HCT116 (cell line): ENCODE measurements around the gene DACT3. TPM values are rescaled to one million over a fixed set of nuclear protein-coding genes. Genes with fewer than 3 reads are reported as not detected.

ENCODE experiments used
- ATAC-seq: fragments of 200-7000 bp; cut with Tn5 transposase; 2 replicates; pipeline ENCODE4 v1.9.1; 2020; ENCODE audit warnings: mild to moderate bottlenecking, moderate library complexity
- BruUV-seq: library from RNA; stranded (reverse); fragments of 400-500 nt; replicated peaks from 2 replicates; lab custom pipeline; 2021; lab: Mats Ljungman, UMichigan
- CTCF ChIA-PET: fragments of 300-600 bp; sonication (Branson Sonifier 250); formaldehyde crosslinking; loops from one replicate; lab custom pipeline; 2021; ENCODE audit warnings: antibody characterized with exemption; lab: Charles Lee
- POLR2A ChIA-PET: fragments of 300-600, 350-600 bp; sonication (Branson Sonifier 250); formaldehyde crosslinking; loops from one replicate; lab custom pipeline; 2021; ENCODE audit warnings: antibody characterized with exemption; lab: Charles Lee
- RAD21 ChIA-PET, 2 experiments: fragments of 300-600 bp; sonication (Branson Sonifier 250); formaldehyde crosslinking; loops; one replicate each; lab custom pipeline; 2023; ENCODE audit warnings: low total read pairs in 2 of 2; ENCODE audit not compliant: uncharacterized antibody in 2 of 2, unreplicated experiment in 2 of 2, low non-redundant PET in 1 of 2; lab: Charles Lee
- DNase-seq: peaks from one replicate; pipeline ENCODE4 v3.0.0-alpha.2; 2010; ENCODE audit warnings: low read depth, low spot score
- H2AFZ ChIP-seq: fragments of 200-600 bp; shearing (Covaris generic), sonication (generic); 2 replicates; pipeline ENCODE4 v1.6.1; 2017; ENCODE audit warnings: low read depth, mixed run types, mixed read lengths, antibody characterized with exemption, low read length; ENCODE audit not compliant: poor library complexity, severe bottlenecking
- H3K27ac ChIP-seq: 2 replicates; pipeline ENCODE4 v1.5.1; 2012; ENCODE audit warnings: low read depth, low read length
- H3K27me3 ChIP-seq: fragments of 200-600 bp; sonication (generic); 2 replicates; pipeline ENCODE4 v1.6.1; 2016; ENCODE audit warnings: mixed run types, low read length, mixed read lengths; ENCODE audit not compliant: insufficient read depth
- H3K36me3 ChIP-seq, 2 experiments: fragments of 200-500 bp in 1 of 2; fragments of 200-600 bp in 1 of 2; sonication (Bioruptor generic) in 1 of 2; sonication (generic) in 1 of 2; 2 replicates each; pipeline versions ENCODE4 v1.5.1 to v1.6.1; 2014 to 2016; ENCODE audit warnings: low read length in 2 of 2, inconsistent platforms in 1 of 2, mixed read lengths in 1 of 2, mixed run types in 1 of 2; ENCODE audit not compliant: insufficient read depth in 2 of 2, control insufficient read depth in 1 of 2
- H3K4me1 ChIP-seq, 2 experiments: fragments of 200-600 bp in 1 of 2; sonication (generic) in 1 of 2; 2 replicates each; pipeline versions ENCODE4 v1.5.1 to v1.6.1; 2012 to 2017; ENCODE audit warnings: low read length in 2 of 2, inconsistent platforms in 1 of 2, mild to moderate bottlenecking in 1 of 2, mixed read lengths in 1 of 2, mixed run types in 1 of 2, moderate library complexity in 1 of 2; ENCODE audit not compliant: insufficient read depth in 2 of 2, control insufficient read depth in 1 of 2
- H3K4me2 ChIP-seq: fragments of 200-600 bp; sonication (generic); 2 replicates; pipeline ENCODE4 v1.6.1; 2017; ENCODE audit warnings: mixed run types, low read length, mixed read lengths
- H3K4me3 ChIP-seq, 2 experiments: fragments of 200-600 bp in 1 of 2; sonication (generic) in 1 of 2; replicated peaks in 1 of 2; 2 replicates each; pipeline ENCODE4 v1.5.1; 2011 to 2016; ENCODE audit warnings: low read length in 2 of 2, control low read depth in 1 of 2, low read depth in 1 of 2, mild to moderate bottlenecking in 1 of 2, mixed read lengths in 1 of 2, mixed run types in 1 of 2
- H3K79me2 ChIP-seq: fragments of 200-600 bp; sonication (generic); 2 replicates; pipeline ENCODE4 v1.6.1; 2017; ENCODE audit warnings: mild to moderate bottlenecking, mixed run types, low read length, moderate library complexity, mixed read lengths; ENCODE audit not compliant: insufficient read depth
- H3K9ac ChIP-seq: fragments of 200-600 bp; sonication (generic); 2 replicates; pipeline ENCODE4 v1.6.1; 2016; ENCODE audit warnings: low read length, mixed read lengths
- H3K9me2 ChIP-seq: fragments of 200-600 bp; sonication (generic), shearing (Covaris generic); 2 replicates; pipeline ENCODE4 v1.6.1; 2017; ENCODE audit warnings: mixed run types, mild to moderate bottlenecking, moderate library complexity; ENCODE audit not compliant: insufficient read depth
- H3K9me3 ChIP-seq, 2 experiments: fragments of 200-500 bp in 1 of 2; fragments of 200-600 bp in 1 of 2; sonication (Bioruptor generic) in 1 of 2; sonication (generic) in 1 of 2; 2 replicates each; pipeline ENCODE4 v1.6.1; 2014 to 2017; ENCODE audit warnings: low read length in 2 of 2, mixed read lengths in 2 of 2, inconsistent platforms in 1 of 2, low read depth in 1 of 2, mild to moderate bottlenecking in 1 of 2, mixed run types in 1 of 2, moderate library complexity in 1 of 2; ENCODE audit not compliant: control insufficient read depth in 1 of 2, insufficient read depth in 1 of 2
- H4K20me1 ChIP-seq: fragments of 200-600 bp; sonication (generic), shearing (Covaris generic); 2 replicates; pipeline ENCODE4 v1.6.1; 2017; ENCODE audit warnings: mixed run types, mild to moderate bottlenecking, moderate library complexity; ENCODE audit not compliant: insufficient read depth
- CEBPB ChIP-seq: IDR thresholded peaks from 2 replicates; pipeline ENCODE4 v1.6.1; 2012; ENCODE audit warnings: low read depth
- CTCF ChIP-seq, 3 experiments: fragments of 200-600 bp in 1 of 3; sonication (generic) in 1 of 3; IDR thresholded peaks in 2 of 3; conservative IDR thresholded peaks in 1 of 3; 2 replicates each; pipeline ENCODE4 v1.5.1; 2012 to 2017; ENCODE audit warnings: low read depth in 2 of 3, low read length in 2 of 3, antibody characterized with exemption in 1 of 3, borderline replicate concordance in 1 of 3, control low read depth in 1 of 3, mild to moderate bottlenecking in 1 of 3, mixed read lengths in 1 of 3, mixed run types in 1 of 3, moderate library complexity in 1 of 3; ENCODE audit not compliant: insufficient read depth in 1 of 3
- EZH2 ChIP-seq: fragments of 200-600 bp; sonication (generic); IDR thresholded peaks from 2 replicates; pipeline ENCODE4 v1.6.1; 2017; ENCODE audit warnings: antibody characterized with exemption, mixed run types
- SIN3A ChIP-seq: IDR thresholded peaks from 2 replicates; pipeline ENCODE4 v1.6.1; 2012; ENCODE audit warnings: low read depth
- SRF ChIP-seq: IDR thresholded peaks from 2 replicates; pipeline ENCODE4 v1.6.1; 2012; ENCODE audit warnings: low read depth
- ZBTB33 ChIP-seq: IDR thresholded peaks from 2 replicates; pipeline ENCODE4 v1.6.1; 2011; ENCODE audit warnings: mild to moderate bottlenecking, low read length, moderate library complexity; ENCODE audit not compliant: insufficient replicate concordance; ENCODE audit errors: extremely low read depth
- intact Hi-C: fragments of 100-400 bp; cut with micrococcal nuclease; formaldehyde crosslinking; loops from 2 replicates; pipeline ENCODE4 v1.10.0; 2022
- total RNA-seq: library from RNA; stranded (reverse); gene quantifications from one replicate; pipeline ENCODE4 v1.2.1, GENCODE V29; 2021; ENCODE audit not compliant: unreplicated experiment

Gene DACT3
- total RNA-seq, 1 experiment from 2014 or later: 2.0 TPM

- TF ChIP-seq ZBTB33 (no peak), CEBPB (no peak), SRF (no peak; the same call in 1 of the 2 replicates)
Measured at GRCh38 chr19:46661020-46661731, at the start of gene DACT3 (continued).

GRCh38 chr19:46710687-46711086 lies 49.7 kb upstream of the DACT3 start:
- no peak for TF ChIP-seq EZH2
- no peak for TF ChIP-seq SIN3A
- TF ChIP-seq SRF: no peak
- TF ChIP-seq CTCF (IDR thresholded peaks at IDR 0.05 in 2 of 3, conservative IDR thresholded peaks at IDR 0.05 in 1 of 3; ENCODE audit: borderline replicate concordance in 1 of 3, insufficient read depth in 1 of 3, low read depth in 2 of 3, low read length in 2 of 3): no peak
- no peak for TF ChIP-seq ZBTB33
- TF ChIP-seq, all 23 proteins: peak for 0
- Histone ChIP-seq H3K4me1 (peaks cover 8 to 20% of the 10 kb centered on the region in 2 experiments; a peak in 3 of 4 replicates), H3K27me3 (no peaks in the 10 kb centered on the region), H4K20me1 (no peaks in the 10 kb centered on the region), H3K36me3 (peaks cover 11 to 18% of the 10 kb centered on the region in 2 experiments; a peak in 2 of 4 replicates), H3K4me2 (no peak overlapping the region), H3K9me2 (no peaks in the 10 kb centered on the region), H3K4me3 (no peak overlapping the region), H3K79me2 (peaks cover 19% of the 10 kb centered on the region), H3K27ac (no peak overlapping the region), H3K9ac (no peak overlapping the region), H2AFZ (no peak overlapping the region), H3K9me3 (no peaks in the 10 kb centered on the region)
- BruUV-seq: no TSS peak
- RAD21 ChIA-PET: interaction anchor here in 1 of 2 experiments (0.5 kb wide), 1 partner anchor 86 kb away, joined by 3 read pairs; no protein-coding TSS in a partner anchor
- DNase-seq (no peak), ATAC-seq (no peak)
- POLR2A ChIA-PET: interaction anchor here (0.6 to 1.1 kb wide), 2 partner anchors 13 kb away, joined by 3 read pairs; no protein-coding TSS in a partner anchor
- intact Hi-C loops: no loop called here
- CTCF ChIA-PET: interaction anchor here (1.2 kb wide), 1 partner anchor 13 kb away, joined by 5 read pairs; no protein-coding TSS in a partner anchor
